Ammon's horn (tissue), 1 donor: ENCODE data around the gene PLPPR2.
"Not testable (repeated sequence)": the region's sequence is repeated elsewhere in the genome, so short reads cannot be mapped to it uniquely, and the experiment has no call there.

ENCODE experiments used
- DNase-seq: peaks from one replicate; pipeline ENCODE4 v3.0.0-alpha.2; 2016; ENCODE audit warnings: low spot score

Gene PLPPR2

DNA sequence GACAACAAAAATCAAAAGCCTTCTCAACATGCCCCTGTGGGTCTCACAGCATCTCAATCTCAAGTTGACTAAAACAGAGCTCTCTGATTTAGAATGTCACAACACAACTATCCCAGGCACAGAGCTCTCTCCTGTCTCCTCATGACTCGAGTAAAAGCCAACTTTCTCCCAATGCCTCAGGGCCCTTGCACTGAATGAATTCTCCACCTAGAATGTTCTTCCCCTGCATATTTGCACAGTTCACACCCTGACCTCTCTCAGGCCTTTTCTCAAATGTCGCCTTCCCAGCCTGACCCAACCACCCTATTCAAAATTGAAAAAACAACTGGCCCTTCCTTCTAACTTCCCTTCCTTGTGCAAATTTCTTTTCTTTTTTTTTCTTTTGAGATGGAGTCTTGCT lies 15.5 kb downstream of the PLPPR2 start:
- no peak for DNase-seq

DNA sequence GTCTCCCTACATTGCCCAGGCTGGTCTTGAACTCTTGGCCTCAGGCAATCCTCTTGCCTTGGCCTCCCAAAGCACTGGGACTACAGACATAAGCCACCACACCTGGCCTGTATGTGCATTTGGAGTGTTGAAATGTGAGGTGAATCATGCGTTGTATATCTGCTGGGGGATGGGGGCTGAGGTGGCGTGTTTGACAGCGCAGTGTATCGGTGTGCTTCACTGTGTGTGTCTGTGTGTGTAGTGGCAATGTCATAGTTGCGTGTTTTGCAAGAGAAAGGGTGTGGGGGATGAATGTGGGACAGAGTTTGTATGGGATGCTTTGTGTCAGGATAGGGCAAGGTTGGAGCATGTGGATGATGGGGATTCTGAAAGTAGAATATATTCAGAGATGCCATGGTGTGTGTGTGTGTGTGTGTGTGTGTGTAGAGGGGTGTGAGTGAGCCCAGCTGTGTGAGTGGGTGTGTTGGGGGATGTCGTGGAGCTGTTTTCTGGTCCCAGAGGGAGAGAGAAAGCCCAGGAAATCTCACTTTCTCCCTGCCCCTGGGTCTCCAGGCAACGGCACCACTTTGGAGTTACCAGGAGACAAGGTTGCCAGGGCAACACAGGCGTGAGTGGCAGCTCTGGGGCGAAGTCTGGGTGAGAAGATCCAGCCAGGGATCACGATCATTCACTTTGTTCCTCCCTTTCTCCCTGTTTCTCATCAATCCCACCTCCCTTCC lies 18.1 kb downstream of the PLPPR2 start:
- DNase-seq, result peak; percentile 92

DNA sequence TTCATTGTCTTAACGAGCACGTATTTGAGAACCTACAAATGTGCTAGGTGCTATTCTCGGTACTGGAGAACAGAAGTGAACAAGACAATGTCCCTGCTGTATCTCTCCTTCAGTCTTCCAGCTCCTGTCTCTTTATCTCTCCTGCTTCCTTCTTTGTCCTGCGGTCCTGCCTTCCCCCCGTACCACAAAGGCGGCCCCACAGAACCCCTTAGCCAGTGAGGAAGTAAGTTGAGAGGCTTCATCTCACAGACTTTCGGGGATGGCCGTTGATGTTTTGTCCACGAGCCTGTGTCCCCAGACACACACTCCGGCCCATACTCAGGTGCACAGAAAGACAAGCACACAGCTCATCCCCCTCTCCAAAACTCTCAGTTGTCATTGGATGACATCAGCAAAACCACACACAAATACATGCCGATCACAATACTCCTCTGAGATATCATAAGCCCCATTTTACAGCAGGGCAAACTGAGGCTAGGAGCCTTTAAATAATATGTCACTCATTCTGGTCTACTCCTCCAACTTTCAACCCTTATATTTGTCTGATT lies 18.7 kb downstream of the PLPPR2 start:
- DNase-seq, result no peak

DNA sequence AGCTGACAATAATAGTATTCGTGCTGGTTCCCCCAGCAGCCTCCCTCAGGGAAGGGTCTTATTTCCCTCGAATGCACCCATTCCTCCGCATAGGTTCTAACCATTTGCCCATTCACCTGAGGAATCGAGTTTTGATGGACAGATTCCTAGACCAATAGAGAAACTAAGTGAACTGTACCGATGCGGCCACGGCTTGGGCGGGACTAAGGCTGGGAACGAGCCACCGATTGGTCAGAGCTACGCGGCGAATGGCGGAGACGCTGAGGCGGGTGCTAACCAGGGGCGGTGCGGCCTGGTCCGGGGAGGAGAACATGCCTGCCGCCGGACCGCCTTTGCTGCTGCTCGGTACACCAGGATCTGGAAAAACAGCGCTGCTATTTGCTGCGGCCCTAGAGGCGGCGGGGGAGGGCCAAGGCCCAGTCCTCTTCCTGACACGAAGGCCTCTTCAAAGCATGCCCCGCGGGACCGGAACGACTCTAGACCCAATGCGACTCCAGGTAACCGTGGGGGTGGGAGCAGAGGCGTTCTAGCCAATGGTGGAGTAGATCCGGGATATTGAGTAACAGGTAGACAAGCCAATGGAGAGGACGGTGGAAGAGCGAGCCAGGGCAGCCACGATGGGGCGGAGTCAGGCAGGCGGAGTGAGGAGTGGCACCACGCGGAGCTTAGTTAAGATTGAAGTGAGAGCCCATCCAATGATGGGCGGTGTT lies 19.4 kb downstream of the PLPPR2 start, which contains the start of gene SWSAP1:
Gene SWSAP1, plus strand, starts transcription at position 234 of the 710 bp plus-strand sequence. Its CDS starts 15 bp downstream, at position 249.
- peak; percentile 100 for DNase-seq

DNA sequence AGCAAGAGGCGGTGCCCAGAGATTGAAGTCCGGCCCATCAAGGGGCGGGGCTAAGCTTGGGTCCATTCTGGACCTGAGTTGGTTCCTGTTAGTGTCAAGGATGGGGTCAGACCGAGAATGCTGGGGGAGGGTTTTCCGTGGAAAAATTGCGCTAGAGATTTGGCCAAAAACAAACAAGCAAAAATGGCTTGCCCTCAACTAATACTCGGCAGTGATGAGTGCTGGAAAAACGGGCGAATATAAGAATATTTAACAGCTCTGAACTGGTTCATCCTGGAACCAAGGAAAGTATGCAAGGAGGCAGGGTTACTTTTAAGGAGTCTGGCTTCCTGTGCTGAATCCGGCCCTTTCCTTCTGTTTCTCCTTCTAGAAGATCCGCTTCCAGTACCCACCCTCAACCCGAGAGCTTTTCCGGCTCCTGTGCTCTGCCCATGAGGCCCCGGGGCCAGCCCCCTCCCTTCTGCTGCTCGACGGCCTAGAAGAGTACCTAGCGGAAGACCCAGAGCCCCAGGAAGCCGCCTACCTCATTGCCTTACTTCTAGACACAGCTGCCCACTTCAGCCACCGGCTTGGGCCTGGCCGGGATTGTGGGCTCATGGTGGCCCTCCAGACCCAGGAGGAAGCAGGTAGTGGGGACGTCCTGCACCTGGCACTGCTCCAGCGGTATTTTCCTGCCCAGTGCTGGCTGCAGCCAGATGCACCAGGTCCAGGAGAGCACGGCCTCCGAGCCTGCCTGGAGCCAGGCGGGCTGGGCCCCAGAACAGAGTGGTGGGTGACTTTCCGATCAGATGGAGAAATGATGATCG lies 20.1 kb downstream of the PLPPR2 start:
- DNase-seq, result no peak

DNA sequence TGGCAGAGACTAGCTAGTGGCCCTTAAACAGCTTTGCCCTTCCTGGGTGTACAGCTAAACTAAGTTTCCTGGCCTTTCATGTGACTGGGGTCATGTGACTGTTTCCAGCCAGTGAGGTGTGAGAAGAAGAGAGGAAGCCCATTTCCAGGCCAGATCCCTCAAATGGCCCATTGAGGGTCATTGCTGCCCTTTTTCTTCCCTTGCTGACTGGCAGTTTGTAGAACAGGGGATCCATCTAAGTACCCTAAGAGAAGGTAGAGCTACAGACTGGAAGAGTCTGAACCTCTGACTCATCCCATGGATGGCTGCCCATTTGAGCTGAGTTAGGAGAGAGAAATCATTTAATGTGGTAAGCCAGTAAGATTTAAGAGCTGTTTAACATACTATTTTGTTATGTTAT lies 22.0 kb downstream of the PLPPR2 start:
- peak; percentile 48 for DNase-seq

DNA sequence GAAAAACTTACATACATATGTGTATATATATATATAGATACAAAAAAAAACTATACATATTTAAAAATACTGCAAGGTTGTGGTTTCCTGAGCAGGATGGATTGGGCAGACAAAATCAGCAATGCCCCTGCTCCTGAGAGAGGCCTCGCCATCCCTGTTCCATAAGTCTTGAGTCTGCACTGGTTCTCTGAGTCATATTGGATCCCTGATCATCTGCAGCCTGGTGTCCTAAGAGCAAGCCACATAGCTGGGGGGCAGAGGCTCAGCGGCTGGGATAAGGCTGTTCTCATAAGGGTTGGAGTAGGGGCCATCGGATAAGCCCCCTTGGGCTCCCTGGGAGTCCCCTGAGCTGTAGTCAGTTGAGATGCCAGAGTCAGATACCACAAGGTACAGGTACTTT lies 22.5 kb downstream of the PLPPR2 start:
- DNase-seq, result no peak

DNA sequence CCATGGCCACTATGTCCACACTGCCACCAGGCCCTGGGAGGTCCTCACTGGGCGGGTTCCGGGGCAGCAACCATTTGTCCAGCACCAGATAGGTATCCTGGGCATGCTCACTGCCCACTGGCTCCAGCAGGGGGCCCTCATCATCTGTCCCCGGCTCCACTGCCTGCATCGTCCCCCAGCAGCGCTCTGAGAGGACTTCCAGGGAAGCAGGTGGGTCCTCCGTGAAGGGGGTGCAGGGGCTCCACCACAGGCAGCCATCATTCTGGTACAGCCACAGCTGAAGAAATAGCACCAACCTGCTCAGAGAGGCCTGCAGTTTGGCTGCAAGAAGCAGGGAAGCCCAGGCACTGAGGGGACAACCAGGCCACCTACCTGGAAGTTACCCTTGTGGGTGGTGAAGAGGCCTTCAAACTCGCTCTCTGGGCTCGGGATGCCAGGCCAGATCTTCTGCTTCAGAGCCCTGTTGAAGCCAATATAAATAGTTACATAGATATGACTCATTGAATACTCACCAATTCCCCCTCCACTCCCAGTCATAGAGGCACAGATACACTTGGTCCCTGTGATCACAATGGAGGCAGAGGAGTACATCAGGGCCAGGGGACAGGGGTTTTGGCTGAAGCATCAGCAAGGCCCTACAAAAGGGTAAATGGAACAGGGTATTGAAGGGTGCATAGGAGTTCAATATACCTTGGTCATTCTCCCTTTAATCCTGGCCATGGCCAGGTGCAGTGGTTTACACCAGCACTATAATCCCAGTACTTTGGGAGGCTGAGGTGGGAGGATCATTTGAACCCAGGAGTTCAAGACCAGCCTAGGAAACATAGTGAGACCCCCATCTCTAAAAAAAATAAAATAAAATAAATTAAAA lies 23.3 kb downstream of the PLPPR2 start:
- peak; percentile 48 for DNase-seq

DNA sequence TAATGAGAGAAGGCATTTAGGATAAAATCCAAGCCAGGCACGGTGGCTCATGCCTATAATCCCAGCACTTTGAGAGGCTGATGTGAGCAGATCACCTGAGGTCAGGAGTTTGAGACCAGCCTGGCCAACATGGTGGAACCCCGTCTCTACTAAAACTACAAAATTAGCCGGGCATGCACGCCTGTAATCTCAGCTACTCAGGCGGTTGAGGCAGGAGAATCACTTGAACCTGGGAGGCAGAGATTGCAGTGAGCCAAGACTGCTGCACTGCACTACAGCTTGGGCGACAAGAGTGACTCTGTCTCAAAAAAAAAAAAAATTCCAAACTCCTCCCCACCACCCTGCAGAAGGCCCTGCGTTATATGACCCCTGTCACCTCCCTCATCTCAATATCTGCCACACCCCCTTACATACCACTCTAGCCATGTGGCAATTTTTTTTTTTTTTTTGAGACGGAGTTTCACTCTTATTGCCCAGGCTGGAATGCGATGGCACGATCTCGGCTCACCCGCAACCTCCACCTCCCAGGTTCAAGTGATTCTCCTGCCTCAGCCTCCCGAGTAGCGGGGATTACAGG lies 24.1 kb downstream of the PLPPR2 start:
- DNase-seq, result not testable (repeated sequence)

DNA sequence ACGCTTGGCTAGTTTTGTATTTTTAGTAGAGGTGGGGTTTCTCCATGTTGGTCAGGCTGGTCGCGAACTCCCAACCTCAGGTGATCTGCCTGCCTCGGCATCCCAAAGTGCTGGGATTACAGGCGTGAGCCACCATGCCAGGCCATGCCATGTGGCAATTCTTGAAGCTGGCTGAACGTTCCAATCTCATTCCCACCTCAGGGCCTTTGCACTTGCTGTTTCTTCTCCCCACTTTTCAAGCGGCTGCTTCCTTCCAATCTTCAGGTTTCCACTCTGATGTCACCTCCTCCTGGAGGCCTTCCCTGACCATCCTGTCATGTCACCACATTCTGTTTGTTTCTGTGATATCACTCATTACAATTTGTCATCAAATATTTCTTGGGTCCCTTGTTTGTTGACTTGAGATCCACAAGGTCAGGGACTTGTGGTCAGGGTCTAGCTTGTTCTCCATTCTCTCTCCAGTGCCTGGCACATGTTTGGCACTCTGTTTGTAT lies 24.7 kb downstream of the PLPPR2 start:
- DNase-seq, result no peak

DNA sequence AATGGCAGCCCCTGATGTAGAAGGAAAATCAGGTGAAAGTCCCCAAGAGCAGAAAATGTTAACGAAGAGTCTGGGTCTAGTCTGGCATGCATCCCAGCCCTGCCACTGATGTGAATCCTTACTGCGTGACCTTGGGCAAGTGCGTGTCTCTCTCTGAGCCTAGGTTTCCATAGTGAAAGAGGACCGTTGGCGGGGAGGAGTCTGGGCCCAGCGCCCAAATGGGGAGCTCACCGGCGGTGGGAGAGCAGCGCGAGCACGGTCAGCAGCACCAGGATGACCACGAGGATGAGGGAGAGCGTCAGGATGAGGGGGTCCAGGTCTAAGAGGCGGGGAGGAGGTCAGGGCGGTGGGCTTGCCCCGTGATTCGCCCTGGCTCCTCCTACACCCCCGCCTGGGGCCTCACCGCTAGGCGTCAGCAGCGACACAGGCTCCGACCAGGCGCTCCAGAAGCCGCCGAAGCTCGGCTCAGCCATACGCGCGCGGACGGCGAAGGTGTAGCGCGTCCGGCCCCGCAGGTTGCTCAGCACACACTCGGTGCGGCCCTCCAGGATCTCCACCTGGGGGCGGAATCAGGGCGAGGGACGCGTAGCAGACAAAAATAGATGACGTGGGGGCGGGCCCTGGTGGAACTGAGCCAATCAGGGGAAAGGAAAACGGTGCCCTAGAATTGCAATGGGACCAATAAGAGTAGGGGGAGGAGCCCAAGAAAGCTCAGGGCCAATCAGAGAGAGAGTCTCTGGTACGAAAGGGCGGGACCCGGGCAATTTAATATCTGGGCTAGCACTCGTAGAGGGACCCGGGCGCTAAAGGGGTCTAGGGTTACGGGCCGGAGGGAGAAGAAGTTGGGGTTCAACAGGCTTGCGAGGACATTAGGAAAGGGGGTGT lies 25.7 kb downstream of the PLPPR2 start:
- peak; percentile 96 for DNase-seq

DNA sequence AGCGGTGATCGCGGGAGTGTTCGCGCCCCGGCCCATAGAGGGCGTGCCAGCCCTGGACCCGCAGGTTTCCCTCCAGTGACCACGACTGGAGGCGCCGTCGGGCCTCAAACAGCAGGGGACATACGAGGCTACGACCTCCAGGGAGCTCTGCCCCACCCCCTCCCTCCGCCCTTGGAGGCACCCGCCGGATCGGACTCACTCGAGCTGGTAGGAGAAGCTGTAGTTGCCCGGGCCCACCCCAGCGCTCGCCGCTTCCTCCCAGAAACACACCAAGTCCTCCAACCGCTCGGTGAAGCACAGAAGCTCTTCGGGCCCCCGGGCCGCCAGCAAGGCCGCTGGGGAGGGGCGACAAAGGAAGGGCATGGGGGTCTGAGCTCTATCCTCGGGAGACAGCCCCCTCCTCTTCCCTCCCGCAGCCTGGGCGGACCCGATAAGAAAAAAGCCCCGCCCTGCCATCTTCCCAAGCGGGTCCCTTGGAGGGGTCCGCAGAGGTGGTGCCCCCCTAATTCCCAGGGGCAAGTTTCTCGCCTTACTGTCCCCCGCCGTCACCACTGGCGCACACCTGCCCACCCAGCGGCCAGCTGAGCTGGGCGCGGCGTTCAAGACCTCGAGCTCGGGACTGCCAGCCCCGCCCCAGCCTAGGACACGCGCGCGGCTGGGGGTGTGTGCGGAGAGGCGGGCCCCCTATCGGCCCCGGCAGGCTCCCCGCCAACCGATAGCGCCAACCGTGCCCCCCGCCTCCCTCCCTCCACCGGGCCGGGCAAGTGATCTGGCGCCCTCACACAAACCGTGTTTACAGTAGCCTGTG lies 27.9 kb downstream of the PLPPR2 start:
- no peak for DNase-seq

DNA sequence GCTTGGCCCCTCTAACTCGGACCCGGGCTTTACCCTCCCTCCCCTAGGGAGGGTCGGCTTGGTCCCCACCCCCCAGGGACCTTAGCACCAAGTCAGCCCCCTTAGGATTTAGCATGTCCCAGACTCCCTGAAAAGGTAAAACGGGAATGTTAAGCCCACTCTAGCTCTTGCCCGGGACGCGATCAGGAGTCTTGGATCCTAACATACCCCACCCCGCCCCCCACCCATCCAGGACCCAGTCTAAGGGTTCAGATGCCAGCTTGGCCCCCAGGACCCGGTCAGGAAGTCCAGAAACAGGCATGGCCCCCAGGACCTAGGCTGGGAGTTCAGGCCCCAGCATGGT lies 28.4 kb downstream of the PLPPR2 start:
- no peak for DNase-seq

DNA sequence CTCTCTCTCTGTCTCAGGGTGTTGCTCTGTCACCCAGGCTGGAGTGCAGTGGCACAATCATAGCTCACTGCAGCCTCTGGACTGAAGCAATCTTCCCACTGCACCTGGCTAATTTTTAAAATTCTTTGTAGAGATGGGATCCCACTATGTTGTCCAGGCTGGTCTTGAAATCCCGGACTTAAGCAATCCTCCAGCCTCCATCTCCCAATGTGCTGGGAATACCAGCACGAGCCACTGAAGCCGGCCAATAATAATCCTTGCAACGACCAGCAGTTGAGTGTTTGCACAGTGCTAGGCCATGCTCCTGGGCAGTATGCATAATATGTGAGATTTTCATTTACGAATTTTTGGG lies 29.5 kb downstream of the PLPPR2 start:
- DNase-seq, result no peak

DNA sequence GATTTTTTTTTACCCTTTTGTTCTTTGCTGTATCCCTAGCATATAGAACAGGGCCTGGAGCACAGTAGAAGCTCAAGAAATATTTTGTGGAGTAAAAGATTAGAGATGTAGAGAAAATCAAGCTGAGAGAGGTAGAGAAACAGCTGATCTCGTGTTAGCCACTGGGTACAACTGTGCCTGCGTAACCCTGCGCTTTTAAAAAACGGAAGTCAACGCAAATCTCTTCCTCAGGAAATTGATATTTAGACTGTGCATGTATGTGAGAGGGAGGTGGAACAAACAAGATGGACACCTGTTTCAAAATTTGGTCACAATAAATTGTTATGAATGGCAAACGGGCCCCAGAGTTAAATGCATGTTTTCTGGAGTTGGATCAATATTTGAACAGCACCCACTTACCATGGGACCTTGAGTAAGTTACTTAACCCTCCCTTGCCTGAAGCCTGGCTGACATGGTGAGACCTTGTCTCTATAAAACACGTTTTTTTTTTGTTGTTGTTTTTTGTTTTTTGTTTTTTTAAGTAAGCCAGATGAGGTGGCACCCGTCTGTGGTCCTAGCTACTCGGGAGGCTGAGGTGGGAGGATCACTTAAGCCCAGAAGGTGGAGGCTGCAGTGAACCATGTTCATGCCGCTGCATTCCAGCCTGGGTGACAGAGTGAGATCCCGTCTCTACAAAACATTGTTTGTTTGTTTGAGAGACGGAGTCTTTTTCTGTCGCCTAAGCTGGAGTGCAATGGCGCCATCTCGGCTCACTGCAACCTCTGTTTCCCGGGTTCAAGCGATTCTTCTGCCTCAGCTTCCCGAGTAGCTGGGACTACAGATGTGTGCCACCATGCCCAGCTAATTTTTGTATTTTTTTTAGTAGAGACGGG lies 32.2 kb downstream of the PLPPR2 start:
- no peak for DNase-seq

DNA sequence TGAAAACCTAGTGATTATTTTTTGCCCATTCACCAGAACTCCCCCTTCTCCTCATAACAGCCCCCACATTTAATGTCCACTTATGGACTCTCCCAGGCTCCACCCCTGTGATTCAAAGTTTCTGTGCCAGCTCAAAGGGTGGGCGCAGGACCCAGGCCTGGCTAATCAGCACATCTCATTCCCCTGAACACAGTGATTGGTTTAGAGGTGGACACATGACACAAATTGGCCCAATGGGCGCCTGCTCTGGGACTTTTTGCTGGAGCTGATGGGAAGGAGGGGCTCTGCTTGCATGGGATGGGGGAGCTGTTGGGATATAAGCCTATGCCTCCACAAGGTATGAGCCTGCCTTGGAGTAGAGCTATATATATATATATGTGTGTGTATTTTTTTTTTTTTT lies 35.1 kb downstream of the PLPPR2 start:
- no peak for DNase-seq

DNA sequence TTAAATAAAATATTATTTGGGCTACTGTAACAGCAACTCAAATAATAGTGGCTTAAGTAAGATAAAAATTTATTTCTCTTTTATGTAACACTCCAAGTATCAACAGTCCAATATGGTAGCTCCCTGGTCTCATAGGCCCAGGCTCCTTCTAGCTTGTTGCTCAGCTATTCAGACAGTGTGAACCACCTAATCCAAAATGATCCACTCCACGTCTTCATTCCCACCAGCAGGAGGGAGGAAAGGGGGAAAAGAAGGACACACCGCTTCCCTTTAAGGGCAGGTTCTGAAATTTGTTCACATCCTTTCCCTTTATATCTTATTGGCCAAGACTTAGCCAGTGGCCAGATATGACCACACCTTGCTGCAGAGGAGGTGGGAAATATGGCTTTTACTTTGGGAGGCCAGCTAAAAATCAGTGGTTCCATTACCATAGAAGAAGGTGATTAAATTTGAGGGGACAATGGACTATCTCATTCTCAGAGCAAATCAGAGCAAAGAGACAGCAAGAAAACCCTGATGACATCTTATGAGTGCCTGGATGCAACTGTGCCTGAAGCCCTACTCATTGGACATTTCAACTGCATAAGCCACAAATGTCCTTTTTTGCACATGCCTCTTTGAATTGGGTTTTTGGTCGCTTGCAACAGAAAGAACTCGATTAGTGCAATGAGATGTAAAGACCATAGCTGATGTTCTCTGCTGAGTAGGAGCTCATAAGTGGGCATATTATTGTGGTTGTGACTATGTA lies 35.9 kb downstream of the PLPPR2 start:
- no peak for DNase-seq
